Measurements from ENCODE around the gene TMEM190. TPM values are rescaled to one million over a fixed set of nuclear protein-coding genes. Genes with fewer than 3 reads are reported as not detected.

The TMEM190 gene
- total RNA-seq, 1 experiment from 2014 or later = 0.74 TPM

GRCh38 chr19:55333870-55334269 is 42.8 kb upstream of the TMEM190 start:
- intact Hi-C loops (cut with micrococcal nuclease; ENCODE audit: unreplicated experiment) = no loop called here
- POLR2A ChIA-PET = no interaction called here
- H3K4me1 ChIP-seq (ENCODE audit: control insufficient read depth, insufficient read depth, low read length) = peaks cover 8% of the 10 kb centered on the region
- TF ChIP-seq, protein P1, sequence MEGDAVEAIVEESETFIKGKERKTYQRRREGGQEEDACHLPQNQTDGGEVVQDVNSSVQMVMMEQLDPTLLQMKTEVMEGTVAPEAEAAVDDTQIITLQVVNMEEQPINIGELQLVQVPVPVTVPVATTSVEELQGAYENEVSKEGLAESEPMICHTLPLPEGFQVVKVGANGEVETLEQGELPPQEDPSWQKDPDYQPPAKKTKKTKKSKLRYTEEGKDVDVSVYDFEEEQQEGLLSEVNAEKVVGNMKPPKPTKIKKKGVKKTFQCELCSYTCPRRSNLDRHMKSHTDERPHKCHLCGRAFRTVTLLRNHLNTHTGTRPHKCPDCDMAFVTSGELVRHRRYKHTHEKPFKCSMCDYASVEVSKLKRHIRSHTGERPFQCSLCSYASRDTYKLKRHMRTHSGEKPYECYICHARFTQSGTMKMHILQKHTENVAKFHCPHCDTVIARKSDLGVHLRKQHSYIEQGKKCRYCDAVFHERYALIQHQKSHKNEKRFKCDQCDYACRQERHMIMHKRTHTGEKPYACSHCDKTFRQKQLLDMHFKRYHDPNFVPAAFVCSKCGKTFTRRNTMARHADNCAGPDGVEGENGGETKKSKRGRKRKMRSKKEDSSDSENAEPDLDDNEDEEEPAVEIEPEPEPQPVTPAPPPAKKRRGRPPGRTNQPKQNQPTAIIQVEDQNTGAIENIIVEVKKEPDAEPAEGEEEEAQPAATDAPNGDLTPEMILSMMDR (IDR thresholded peaks at IDR 0.05) = no peak
- TF ChIP-seq POLR2AphosphoS5 (IDR thresholded peaks at IDR 0.05; ENCODE audit: low read depth, low read length) (no peak), SIN3A (IDR thresholded peaks at IDR 0.05; ENCODE audit: borderline replicate concordance, insufficient read depth, low read depth, low read length) (no peak), TCF7L2 (IDR thresholded peaks at IDR 0.05; ENCODE audit: low read depth, low read length) (no peak)
- ATAC-seq = no peak
- no peaks in the 10 kb centered on the region for H3K36me3 ChIP-seq (ENCODE audit: control insufficient read depth, insufficient read depth, low read length)
- BruUV-seq (replicated peaks) = no TSS peak
- no peaks in the 10 kb centered on the region for H3K27me3 ChIP-seq (ENCODE audit: control insufficient read depth, insufficient read depth, low read length)
- H3K27ac ChIP-seq (ENCODE audit: low read length) = no peak overlapping the region
- in situ Hi-C loops (cut with HindIII; ENCODE audit: low pct_unique_long_range_greater_than_20kb, low sequenced_read_pairs) = no loop called here
- DNase-seq (ENCODE audit: low read depth, low spot score) = no peak
- H3K9me3 ChIP-seq (ENCODE audit: control insufficient read depth, insufficient read depth, low read depth, low read length) = no peaks in the 10 kb centered on the region
- H3K4me3 ChIP-seq (ENCODE audit: low read depth in 2 of 2, low read length in 2 of 2) = no peak overlapping the region
- CTCF ChIA-PET = no interaction called here

DNA sequence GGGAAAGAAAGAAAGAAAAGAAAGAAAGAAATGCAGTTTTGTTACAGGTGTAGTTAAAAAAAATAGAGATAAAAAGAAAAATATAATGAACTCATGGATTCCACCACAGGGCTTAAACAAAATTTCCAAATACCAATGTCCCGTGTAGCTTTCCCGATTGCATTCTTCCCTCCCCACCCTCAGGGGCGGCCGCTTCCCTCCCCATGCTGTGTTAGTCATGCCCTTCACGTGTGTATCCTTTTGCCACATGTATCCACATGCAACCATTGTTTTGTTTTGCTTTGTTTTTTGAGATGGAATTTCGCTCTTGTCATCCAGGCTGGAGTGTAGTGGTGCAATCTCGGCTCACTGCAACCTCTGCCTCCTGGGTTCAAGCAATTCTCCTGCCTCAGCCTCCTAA is 40.5 kb upstream of the TMEM190 start:
- ATAC-seq = no peak

More for the DNA sequence above, 40.5 kb upstream of the TMEM190 start:
- Histone ChIP-seq H3K36me3 (ENCODE audit: control insufficient read depth, insufficient read depth, low read length) (no peaks in the 10 kb centered on the region), H3K27me3 (ENCODE audit: control insufficient read depth, insufficient read depth, low read length) (no peaks in the 10 kb centered on the region), H3K9me3 (ENCODE audit: control insufficient read depth, insufficient read depth, low read depth, low read length) (no peaks in the 10 kb centered on the region), H3K27ac (ENCODE audit: low read length) (no peak overlapping the region), H3K4me1 (ENCODE audit: control insufficient read depth, insufficient read depth, low read length) (peaks cover 13% of the 10 kb centered on the region), H3K4me3 (ENCODE audit: low read depth in 2 of 2, low read length in 2 of 2) (no peak overlapping the region)
- TF ChIP-seq SIN3A (IDR thresholded peaks at IDR 0.05; ENCODE audit: borderline replicate concordance, insufficient read depth, low read depth, low read length) (no peak), POLR2AphosphoS5 (IDR thresholded peaks at IDR 0.05; ENCODE audit: low read depth, low read length) (no peak), TCF7L2 (IDR thresholded peaks at IDR 0.05; ENCODE audit: low read depth, low read length) (no peak)
- TF ChIP-seq, protein P1 (IDR thresholded peaks at IDR 0.05) = no peak
- TF ChIP-seq, protein P2, sequence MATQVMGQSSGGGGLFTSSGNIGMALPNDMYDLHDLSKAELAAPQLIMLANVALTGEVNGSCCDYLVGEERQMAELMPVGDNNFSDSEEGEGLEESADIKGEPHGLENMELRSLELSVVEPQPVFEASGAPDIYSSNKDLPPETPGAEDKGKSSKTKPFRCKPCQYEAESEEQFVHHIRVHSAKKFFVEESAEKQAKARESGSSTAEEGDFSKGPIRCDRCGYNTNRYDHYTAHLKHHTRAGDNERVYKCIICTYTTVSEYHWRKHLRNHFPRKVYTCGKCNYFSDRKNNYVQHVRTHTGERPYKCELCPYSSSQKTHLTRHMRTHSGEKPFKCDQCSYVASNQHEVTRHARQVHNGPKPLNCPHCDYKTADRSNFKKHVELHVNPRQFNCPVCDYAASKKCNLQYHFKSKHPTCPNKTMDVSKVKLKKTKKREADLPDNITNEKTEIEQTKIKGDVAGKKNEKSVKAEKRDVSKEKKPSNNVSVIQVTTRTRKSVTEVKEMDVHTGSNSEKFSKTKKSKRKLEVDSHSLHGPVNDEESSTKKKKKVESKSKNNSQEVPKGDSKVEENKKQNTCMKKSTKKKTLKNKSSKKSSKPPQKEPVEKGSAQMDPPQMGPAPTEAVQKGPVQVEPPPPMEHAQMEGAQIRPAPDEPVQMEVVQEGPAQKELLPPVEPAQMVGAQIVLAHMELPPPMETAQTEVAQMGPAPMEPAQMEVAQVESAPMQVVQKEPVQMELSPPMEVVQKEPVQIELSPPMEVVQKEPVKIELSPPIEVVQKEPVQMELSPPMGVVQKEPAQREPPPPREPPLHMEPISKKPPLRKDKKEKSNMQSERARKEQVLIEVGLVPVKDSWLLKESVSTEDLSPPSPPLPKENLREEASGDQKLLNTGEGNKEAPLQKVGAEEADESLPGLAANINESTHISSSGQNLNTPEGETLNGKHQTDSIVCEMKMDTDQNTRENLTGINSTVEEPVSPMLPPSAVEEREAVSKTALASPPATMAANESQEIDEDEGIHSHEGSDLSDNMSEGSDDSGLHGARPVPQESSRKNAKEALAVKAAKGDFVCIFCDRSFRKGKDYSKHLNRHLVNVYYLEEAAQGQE (IDR thresholded peaks at IDR 0.05; ENCODE audit: insufficient read depth in 1 of 2, low read depth in 2 of 2, low read length in 1 of 2) = no peak
- ChIA-PET POLR2A (interaction anchor here (0.7 kb wide), 1 partner anchor 43 kb away, joined by 6 read pairs; no protein-coding TSS in a partner anchor), CTCF (interaction anchor here (0.7 kb wide), 1 partner anchor 77 kb away, joined by 13 read pairs; the partner anchor contains the start of gene PPP6R1)
- no TSS peak for BruUV-seq (replicated peaks)
- in situ Hi-C loops (cut with HindIII; ENCODE audit: low pct_unique_long_range_greater_than_20kb, low sequenced_read_pairs) = no loop called here
- intact Hi-C loops (cut with micrococcal nuclease; ENCODE audit: unreplicated experiment) = no loop called here
- no peak for DNase-seq (ENCODE audit: low read depth, low spot score)
